OCI-LY3 (cell line): ENCODE data around the gene ARHGAP25.

ENCODE experiments used
- CTCF ChIP-seq: fragments of 200-600, 300-600 bp; sonication (generic); IDR thresholded peaks from 2 replicates; pipeline ENCODE4 v1.5.1; 2014; ENCODE audit warnings: antibody characterized with exemption, low read length, low read depth
- EZH2phosphoT487 ChIP-seq: fragments of 200-600 bp; shearing (Covaris generic); IDR thresholded peaks from 2 replicates; pipeline ENCODE4 v1.6.1; 2018; ENCODE audit warnings: antibody characterized with exemption, mixed run types, low read depth

- TF ChIP-seq CTCF: no peak
- no peak for TF ChIP-seq EZH2phosphoT487
Measured at GRCh38 chr2:68790600-68790999, 56.0 kb downstream of the ARHGAP25 start.
